ENCODE data around the gene ZNF407. TPM values are rescaled to one million over a fixed set of nuclear protein-coding genes. Genes with fewer than 3 reads are reported as not detected.
A peak's percentile ranks its signal among the peaks of the same experiment; 100 is the strongest.

Gene ZNF407
- total RNA-seq, 2 experiments from 2014 or later, result 11.4 TPM

DNA sequence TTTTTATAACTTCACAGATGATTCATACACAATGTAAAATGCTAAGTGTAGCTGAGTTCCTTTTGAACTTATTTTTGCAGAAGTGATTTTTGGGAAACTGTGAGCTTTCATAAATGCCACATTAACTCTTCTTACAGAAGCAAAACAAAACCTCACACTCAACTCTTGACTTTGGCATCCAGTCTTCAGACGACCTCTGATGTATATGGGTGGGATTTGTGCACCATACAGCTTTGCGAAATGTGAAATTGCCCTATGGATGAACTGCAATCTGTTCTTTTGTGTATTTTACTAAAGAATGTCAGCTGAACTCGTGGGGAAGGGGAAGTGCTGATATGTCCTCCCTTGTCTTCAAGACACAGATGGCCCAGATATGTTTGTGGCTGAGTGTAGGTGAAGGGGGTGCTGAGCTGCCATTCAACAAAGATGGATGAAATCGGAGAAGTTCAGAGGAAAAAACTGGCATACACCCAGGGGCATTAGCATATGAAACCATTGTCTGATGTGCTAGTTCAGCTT is 393.0 kb downstream of the ZNF407 start:
- CTCF ChIA-PET, result interaction anchor here (0.5 to 2.1 kb wide), 9 partner anchors 12 to 1479 kb away, joined by 3 to 6 read pairs (median 3); no protein-coding TSS in a partner anchor
- no peaks in the 10 kb centered on the region for H3K9me3 Mint-ChIP-seq (ENCODE audit: low read depth)
- no peaks in the 10 kb centered on the region for H3K27me3 Mint-ChIP-seq
- H3K4me1 Mint-ChIP-seq, result peaks cover 51% of the 10 kb centered on the region
- DNase-seq, result peak; percentile 8
- POLR2A ChIA-PET, result interaction anchor here (0.7 kb wide), 1 partner anchor 81 kb away, joined by 3 read pairs; no protein-coding TSS in a partner anchor
- ATAC-seq, result peak; percentile 63
- H3K4me3 Mint-ChIP-seq, result peak overlapping the region; percentile 15
- peak overlapping the region; percentile 51 for H3K27ac Mint-ChIP-seq
- intact Hi-C loops (cut with DNase I, micrococcal nuclease), result loop anchor here (5.0 to 10.0 kb wide), 4 partner anchors 84 to 1384 kb away; partner anchors contain the start of gene PTGR3 (in 2 of the 2)
- H3K36me3 Mint-ChIP-seq (ENCODE audit: low read depth), result no peaks in the 10 kb centered on the region

DNA sequence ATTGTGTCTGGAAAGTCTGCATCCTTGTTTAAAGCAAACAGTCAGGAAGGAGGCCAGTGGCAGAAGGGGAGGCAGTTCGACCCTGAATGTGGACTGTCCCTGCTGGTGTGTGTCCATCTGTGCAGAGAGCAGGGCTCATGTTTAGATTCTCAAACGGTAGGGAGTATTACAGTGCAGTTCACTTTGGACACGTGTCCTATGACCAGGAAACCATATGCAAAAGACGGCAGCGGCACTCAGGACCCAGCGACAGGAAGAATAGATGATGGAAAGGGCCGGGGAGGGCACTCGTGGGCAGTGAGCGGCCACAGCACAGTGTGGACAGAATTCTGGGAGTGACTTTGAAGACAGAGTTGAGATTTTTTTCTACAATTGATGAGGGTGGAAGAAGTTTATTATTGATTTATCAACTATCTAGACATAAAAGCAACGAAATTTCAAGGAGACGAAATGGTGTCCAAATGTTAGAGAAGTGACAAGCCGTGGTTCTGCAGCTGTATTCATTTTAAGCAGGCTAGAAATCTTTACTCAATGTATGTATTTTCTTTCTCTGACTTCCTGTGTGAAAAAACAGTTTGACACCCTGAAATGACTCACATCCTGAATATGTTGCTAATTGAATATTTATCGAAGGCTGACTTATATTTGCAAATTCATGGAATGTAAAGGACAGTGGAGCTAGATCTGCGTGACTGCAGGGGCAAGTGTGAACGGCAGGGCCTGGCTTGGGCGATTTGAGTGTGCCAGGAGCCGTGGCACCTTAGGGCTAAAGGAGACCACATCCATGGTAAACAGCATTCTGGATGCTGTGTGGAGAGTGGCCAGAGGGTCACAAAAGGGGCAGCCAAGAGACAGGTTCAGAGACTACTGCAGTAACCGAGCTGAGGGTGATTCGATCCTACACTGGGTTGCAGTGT is 397.1 kb downstream of the ZNF407 start:
- peaks cover 6% of the 10 kb centered on the region for H3K36me3 Mint-ChIP-seq (ENCODE audit: low read depth)
- no peaks in the 10 kb centered on the region for H3K27me3 Mint-ChIP-seq
- H3K4me1 Mint-ChIP-seq, result peaks cover 45% of the 10 kb centered on the region
- intact Hi-C loops (cut with DNase I, micrococcal nuclease), result loop anchor here (2.0 to 10.0 kb wide), 5 partner anchors 76 to 1380 kb away; partner anchors contain the start of gene PTGR3 (in 2 of the 2)
- ATAC-seq (peak; percentile 84), DNase-seq (peak; percentile 38)
- peak overlapping the region; percentile 45 for H3K4me3 Mint-ChIP-seq
- H3K27ac Mint-ChIP-seq, result peak overlapping the region; percentile 65
- no peaks in the 10 kb centered on the region for H3K9me3 Mint-ChIP-seq (ENCODE audit: low read depth)
- ChIA-PET POLR2A (interaction anchor here (0.6 kb wide), 1 partner anchor 216 kb away, joined by 3 read pairs; the partner anchor contains the start of gene TSHZ1), CTCF (no interaction called here)

DNA sequence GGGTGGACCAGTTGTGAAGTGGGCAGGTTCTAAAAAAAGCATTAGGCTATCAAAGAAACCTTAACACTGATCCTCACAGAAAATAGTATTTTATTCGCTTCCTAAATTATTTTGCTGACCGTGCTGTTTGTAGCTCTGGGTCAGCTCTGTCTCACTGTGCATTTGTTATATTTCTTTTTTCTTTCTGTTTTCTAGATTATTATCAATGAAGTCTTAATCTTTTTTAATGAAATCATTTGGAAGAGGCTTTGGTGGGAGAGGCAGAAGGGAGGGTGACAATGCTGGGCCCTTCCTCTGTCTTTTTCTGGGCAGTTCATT is 397.7 kb downstream of the ZNF407 start:
- H3K27me3 Mint-ChIP-seq, result no peaks in the 10 kb centered on the region
- CTCF ChIA-PET, result no interaction called here

DNA sequence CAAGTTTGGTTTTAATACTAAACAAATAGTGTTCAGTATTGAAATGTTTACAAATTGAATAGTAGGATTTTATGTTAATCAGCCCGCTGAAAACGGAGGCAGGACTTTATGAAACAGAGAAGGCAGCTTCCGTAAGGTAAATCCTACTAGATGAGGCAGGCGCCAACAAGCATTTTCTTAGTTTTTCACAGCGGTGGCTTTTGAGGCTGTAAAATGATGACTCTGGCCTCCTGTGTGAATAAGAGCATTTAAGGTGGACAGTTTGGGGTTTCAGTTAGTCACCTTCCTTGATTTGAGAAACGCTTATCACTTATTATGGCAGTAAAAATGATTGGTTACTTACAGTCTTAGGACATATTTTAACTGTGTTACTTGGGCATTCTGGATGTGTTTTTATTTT is 398.4 kb downstream of the ZNF407 start:
- H3K9me3 Mint-ChIP-seq (ENCODE audit: low read depth), result no peaks in the 10 kb centered on the region
- no peaks in the 10 kb centered on the region for H3K27me3 Mint-ChIP-seq
- H3K36me3 Mint-ChIP-seq (ENCODE audit: low read depth), result peaks cover 6% of the 10 kb centered on the region
- H3K4me3 Mint-ChIP-seq, result no peak overlapping the region
- intact Hi-C loops (cut with DNase I, micrococcal nuclease), result loop anchor here (10.0 kb wide), 3 partner anchors 79 to 1379 kb away; partner anchors contain the start of gene PTGR3 (in 1 of the 2)
- CTCF ChIA-PET, result no interaction called here
- POLR2A ChIA-PET, result no interaction called here
- ATAC-seq, result no peak
- DNase-seq, result no peak
- no peak overlapping the region for H3K27ac Mint-ChIP-seq
- H3K4me1 Mint-ChIP-seq, result peaks cover 33% of the 10 kb centered on the region

More for the DNA sequence above, 397.7 kb downstream of the ZNF407 start:
- POLR2A ChIA-PET, result no interaction called here
- intact Hi-C loops (cut with DNase I, micrococcal nuclease), result loop anchor here (2.0 to 10.0 kb wide), 4 partner anchors 75 to 1379 kb away; partner anchors contain the start of gene PTGR3 (in 1 of the 2)
- Mint-ChIP-seq H3K4me3 (no peak overlapping the region), H3K9me3 (ENCODE audit: low read depth) (no peaks in the 10 kb centered on the region), H3K36me3 (ENCODE audit: low read depth) (peaks cover 6% of the 10 kb centered on the region), H3K27ac (peak overlapping the region; percentile 65), H3K4me1 (peaks cover 40% of the 10 kb centered on the region)
- no peak for ATAC-seq
- DNase-seq, result no peak

DNA sequence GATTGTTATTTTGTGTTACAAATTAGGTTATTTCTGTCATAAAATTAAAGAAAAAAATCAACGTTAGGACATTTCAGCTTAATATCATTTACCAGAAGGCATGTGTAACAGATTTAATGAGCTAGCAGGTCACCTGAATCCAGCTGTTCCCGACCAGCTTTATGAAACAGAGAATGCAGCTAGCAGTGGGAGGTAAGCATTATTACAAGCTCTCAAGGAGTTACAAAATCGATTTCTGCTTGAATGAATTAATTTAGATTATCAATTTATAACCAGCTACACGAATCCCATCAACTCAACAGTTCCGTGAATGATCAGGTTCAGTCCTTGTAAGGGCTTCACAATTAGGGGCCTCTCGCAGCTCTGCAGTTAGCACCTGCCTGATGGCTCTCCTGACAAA is 399.3 kb downstream of the ZNF407 start:
- POLR2A ChIA-PET, result interaction anchor here (0.7 kb wide), 1 partner anchor 89 kb away, joined by 4 read pairs; no protein-coding TSS in a partner anchor
- Mint-ChIP-seq H3K4me1 (peaks cover 26% of the 10 kb centered on the region), H3K4me3 (no peak overlapping the region), H3K27ac (no peak overlapping the region), H3K27me3 (no peaks in the 10 kb centered on the region), H3K9me3 (ENCODE audit: low read depth) (no peaks in the 10 kb centered on the region), H3K36me3 (ENCODE audit: low read depth) (peaks cover 6% of the 10 kb centered on the region)
- CTCF ChIA-PET, result interaction anchor here (0.6 to 1.1 kb wide), 2 partner anchors 12 to 766 kb away, joined by 3 read pairs; no protein-coding TSS in a partner anchor
- DNase-seq (no peak), ATAC-seq (no peak)
- intact Hi-C loops (cut with DNase I, micrococcal nuclease), result loop anchor here (10.0 kb wide), 3 partner anchors 78 to 1378 kb away; partner anchors contain the start of gene PTGR3 (in 1 of the 2)

DNA sequence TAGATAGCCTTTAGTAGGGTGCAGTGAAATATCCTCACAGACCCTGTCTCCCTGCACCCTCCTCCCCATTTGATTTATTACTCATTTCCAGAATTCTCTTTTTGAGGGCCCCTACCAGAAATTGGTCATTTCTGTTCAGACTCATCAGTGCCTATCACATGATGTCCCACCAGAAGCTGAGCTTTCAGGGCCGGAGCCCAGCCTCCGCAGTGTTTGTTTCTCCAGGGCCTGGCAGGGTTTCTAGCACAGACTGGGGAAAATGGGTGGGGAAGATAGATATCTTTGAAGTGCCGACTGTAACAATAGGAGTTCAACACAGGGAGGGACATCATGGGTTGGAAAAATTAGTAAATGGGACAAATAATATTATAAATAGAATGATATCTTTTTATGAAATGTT is 403.2 kb downstream of the ZNF407 start:
- Mint-ChIP-seq H3K9me3 (ENCODE audit: low read depth) (no peaks in the 10 kb centered on the region), H3K36me3 (ENCODE audit: low read depth) (peaks cover 9% of the 10 kb centered on the region), H3K27me3 (no peaks in the 10 kb centered on the region), H3K4me3 (no peak overlapping the region), H3K4me1 (no peaks in the 10 kb centered on the region), H3K27ac (no peak overlapping the region)
- intact Hi-C loops (cut with DNase I, micrococcal nuclease), result no loop called here
- CTCF ChIA-PET, result no interaction called here
- no peak for DNase-seq
- ATAC-seq, result no peak
- POLR2A ChIA-PET, result no interaction called here

DNA sequence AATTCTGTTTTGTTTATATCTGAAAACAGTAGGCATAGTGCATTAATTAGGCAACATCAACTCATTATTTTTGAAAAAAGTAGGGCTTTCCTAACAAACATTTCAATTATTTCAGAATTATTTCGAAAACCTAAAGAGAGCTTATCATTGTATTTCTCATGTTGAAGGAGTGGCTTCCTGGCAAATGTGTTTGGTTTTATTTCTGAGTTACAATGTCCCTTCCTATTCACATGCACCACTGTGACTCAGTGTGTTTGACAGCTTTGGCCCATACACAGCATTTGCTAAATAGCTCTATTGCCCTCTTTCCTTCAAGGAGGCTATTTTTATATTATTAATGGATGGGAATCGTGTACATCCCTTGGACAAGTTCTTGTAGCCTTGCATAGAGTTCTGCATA is 405.4 kb downstream of the ZNF407 start:
- no peak overlapping the region for H3K4me3 Mint-ChIP-seq
- no peak overlapping the region for H3K27ac Mint-ChIP-seq
- intact Hi-C loops (cut with DNase I, micrococcal nuclease), result no loop called here
- no peaks in the 10 kb centered on the region for H3K4me1 Mint-ChIP-seq
- DNase-seq (no peak), ATAC-seq (no peak)
- ChIA-PET CTCF (no interaction called here), POLR2A (interaction anchor here (0.7 kb wide), 1 partner anchor 12 kb away, joined by 3 read pairs; no protein-coding TSS in a partner anchor)
- H3K27me3 Mint-ChIP-seq, result no peaks in the 10 kb centered on the region
- peaks cover 8% of the 10 kb centered on the region for H3K36me3 Mint-ChIP-seq (ENCODE audit: low read depth)
- no peaks in the 10 kb centered on the region for H3K9me3 Mint-ChIP-seq (ENCODE audit: low read depth)

DNA sequence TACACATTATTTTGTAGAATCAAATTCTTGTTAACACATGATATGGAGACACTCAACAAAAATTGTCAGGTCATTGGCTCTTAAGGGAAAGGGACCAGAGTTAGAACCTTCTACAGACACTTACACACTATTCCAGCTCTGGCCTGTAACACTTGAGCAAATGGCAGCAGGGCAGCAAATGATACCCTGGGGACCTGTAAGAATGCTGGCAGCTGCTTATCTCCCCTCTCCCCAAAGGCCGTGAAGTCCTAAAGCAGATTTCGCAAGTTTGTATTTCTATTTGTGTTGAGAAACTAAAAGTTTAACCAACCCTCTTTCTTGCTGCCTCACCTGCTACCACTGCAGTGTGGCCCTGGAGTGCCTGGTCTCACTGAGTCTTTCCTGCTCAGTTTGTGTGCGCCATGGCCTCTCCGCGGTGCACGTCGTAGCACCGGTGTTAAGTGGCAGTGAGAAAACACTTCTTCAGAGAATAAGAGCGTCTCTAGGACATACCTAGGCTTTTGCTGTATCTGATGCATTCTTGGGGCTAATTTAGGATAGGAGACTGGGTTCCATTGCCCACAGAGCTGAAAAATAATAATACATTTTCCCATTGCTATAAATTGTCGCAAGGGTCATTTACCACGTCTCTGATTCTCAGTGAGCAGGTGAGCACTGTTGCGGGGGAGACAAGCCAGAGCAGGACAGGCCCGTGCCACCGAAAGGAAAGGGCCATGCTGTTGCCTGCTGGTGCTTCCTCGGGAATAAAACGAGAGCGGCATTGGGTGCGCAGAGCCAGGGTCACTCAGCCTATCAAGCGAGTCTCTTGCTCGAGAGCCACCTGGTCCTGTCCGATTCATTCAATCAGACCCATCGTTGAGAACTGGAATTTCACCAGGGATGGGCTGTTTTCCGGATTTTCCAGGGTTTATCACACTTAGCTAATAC is 406.4 kb downstream of the ZNF407 start:
- Mint-ChIP-seq H3K9me3 (ENCODE audit: low read depth) (no peaks in the 10 kb centered on the region), H3K4me3 (no peak overlapping the region), H3K27ac (no peak overlapping the region), H3K36me3 (ENCODE audit: low read depth) (peaks cover 6% of the 10 kb centered on the region), H3K4me1 (no peaks in the 10 kb centered on the region), H3K27me3 (no peaks in the 10 kb centered on the region)
- DNase-seq (no peak), ATAC-seq (no peak)
- ChIA-PET POLR2A (no interaction called here), CTCF (interaction anchor here (2.0 kb wide), 1 partner anchor 10 kb away, joined by 4 read pairs; no protein-coding TSS in a partner anchor)
- intact Hi-C loops (cut with DNase I, micrococcal nuclease), result no loop called here

DNA sequence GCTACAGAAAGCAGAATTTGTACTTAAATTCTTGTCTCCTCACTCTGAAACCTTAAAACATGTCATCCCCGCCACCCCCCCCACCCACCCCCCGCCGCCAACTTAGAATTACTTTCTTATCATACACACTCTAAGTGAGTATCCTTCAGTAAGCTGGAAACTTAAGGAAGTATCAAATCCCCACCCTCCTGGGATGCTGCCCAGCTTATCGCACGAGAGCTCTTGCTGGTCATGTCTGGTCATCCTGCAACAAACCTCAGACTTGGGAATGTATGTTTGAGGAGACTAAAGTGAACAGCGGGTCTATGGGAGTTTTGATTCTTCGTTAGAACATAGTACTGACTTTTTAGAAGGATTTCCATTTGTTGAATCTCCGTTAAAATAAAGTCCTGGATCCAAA is 408.0 kb downstream of the ZNF407 start:
- ChIA-PET POLR2A (no interaction called here), CTCF (interaction anchor here (0.8 to 2.0 kb wide), 2 partner anchors 8 to 126 kb away, joined by 3 to 4 read pairs; no protein-coding TSS in a partner anchor)
- Mint-ChIP-seq H3K27me3 (no peaks in the 10 kb centered on the region), H3K9me3 (ENCODE audit: low read depth) (no peaks in the 10 kb centered on the region), H3K36me3 (ENCODE audit: low read depth) (peaks cover 6% of the 10 kb centered on the region), H3K4me3 (no peak overlapping the region), H3K4me1 (no peaks in the 10 kb centered on the region), H3K27ac (no peak overlapping the region)
- intact Hi-C loops (cut with DNase I, micrococcal nuclease), result no loop called here
- ATAC-seq (no peak), DNase-seq (no peak)

DNA sequence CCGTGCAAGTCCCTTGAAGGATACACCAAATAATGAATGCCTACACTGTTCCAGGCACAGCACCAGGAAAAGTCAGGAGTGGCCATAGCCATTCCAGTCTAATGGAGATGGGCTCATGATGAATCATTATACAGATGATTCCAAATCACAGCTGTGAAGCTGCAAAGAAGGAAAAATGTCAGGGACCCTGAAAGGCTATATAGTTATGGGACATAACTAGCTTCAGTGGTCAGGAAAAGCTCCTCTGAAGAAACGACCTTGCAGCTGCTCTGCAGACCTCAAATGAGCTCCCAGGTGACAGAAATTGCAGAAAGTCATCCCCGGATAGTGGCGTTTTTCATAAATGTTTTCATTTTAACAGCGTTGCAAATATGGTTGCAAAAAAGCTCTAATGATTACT is 410.5 kb downstream of the ZNF407 start:
- no peak for DNase-seq
- Mint-ChIP-seq H3K4me1 (no peaks in the 10 kb centered on the region), H3K36me3 (ENCODE audit: low read depth) (peaks cover 4% of the 10 kb centered on the region), H3K9me3 (ENCODE audit: low read depth) (no peaks in the 10 kb centered on the region), H3K27me3 (no peaks in the 10 kb centered on the region), H3K4me3 (no peak overlapping the region), H3K27ac (no peak overlapping the region)
- POLR2A ChIA-PET, result no interaction called here
- CTCF ChIA-PET, result no interaction called here
- no peak for ATAC-seq
- intact Hi-C loops (cut with DNase I, micrococcal nuclease), result no loop called here

DNA sequence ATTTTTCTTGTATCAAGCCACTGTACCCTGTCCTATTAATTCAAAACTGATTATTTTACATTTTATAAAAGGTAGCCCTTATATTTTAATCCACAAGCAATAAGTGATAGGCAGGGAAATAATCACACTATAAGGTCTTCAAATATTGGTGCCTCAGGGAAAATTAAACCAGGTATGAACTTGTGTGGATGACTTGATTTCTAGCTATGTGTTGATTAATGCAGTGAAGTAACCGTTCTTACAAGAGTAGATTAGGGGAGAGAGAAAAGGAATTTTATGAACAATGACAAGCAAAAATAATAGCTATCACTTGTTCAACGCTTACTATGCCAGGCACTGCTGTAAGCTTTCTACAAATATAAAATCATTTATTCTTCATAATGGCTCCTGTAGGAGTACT is 411.6 kb downstream of the ZNF407 start:
- peaks cover 3% of the 10 kb centered on the region for H3K36me3 Mint-ChIP-seq (ENCODE audit: low read depth)
- no peak overlapping the region for H3K27ac Mint-ChIP-seq
- H3K4me3 Mint-ChIP-seq, result no peak overlapping the region
- ChIA-PET POLR2A (no interaction called here), CTCF (interaction anchor here (0.9 to 1.2 kb wide), 3 partner anchors 12 to 60 kb away, joined by 3 to 6 read pairs (median 3); no protein-coding TSS in a partner anchor)
- no peaks in the 10 kb centered on the region for H3K27me3 Mint-ChIP-seq
- H3K9me3 Mint-ChIP-seq (ENCODE audit: low read depth), result no peaks in the 10 kb centered on the region
- intact Hi-C loops (cut with DNase I, micrococcal nuclease), result no loop called here
- ATAC-seq, result no peak
- H3K4me1 Mint-ChIP-seq, result peaks cover 2% of the 10 kb centered on the region
- no peak for DNase-seq
